Fibroblast of the conjunctiva (primary cell): ENCODE results near the gene PRRG1.
"Not testable (repeated sequence)": the region's sequence is repeated elsewhere in the genome, so short reads cannot be mapped to it uniquely, and the experiment has no call there.

Experiments
- DNase-seq: peaks from one replicate; pipeline ENCODE4 v3.0.0-alpha.2; 2010; ENCODE audit warnings: low read depth

PRRG1 gene

GRCh38 chrX:37472836-37473235 lies 123.7 kb downstream of the PRRG1 start:
- no peak for DNase-seq

GRCh38 chrX:37474478-37474877 lies 125.3 kb downstream of the PRRG1 start:
- DNase-seq, result no peak

GRCh38 chrX:37476571-37477170 lies 127.5 kb downstream of the PRRG1 start:
- DNase-seq, result no peak

GRCh38 chrX:37484335-37484734 lies 135.2 kb downstream of the PRRG1 start:
- not testable (repeated sequence) for DNase-seq

- DNase-seq, result no peak
Observed at GRCh38 chrX:37485429-37485828, 136.3 kb downstream of the PRRG1 start.

- no peak for DNase-seq
Observed at GRCh38 chrX:37487271-37487670, 138.1 kb downstream of the PRRG1 start.

GRCh38 chrX:37488323-37488722 lies 139.2 kb downstream of the PRRG1 start:
- DNase-seq, result no peak

GRCh38 chrX:37491686-37492085 lies 142.5 kb downstream of the PRRG1 start:
- DNase-seq, result no peak

- DNase-seq, result not testable (repeated sequence)
Observed at GRCh38 chrX:37495760-37496159, 146.6 kb downstream of the PRRG1 start.

GRCh38 chrX:37497126-37497525 lies 148.0 kb downstream of the PRRG1 start:
- not testable (repeated sequence) for DNase-seq

GRCh38 chrX:37498323-37498722 lies 149.2 kb downstream of the PRRG1 start:
- not testable (repeated sequence) for DNase-seq

- not testable (repeated sequence) for DNase-seq
Observed at GRCh38 chrX:37499649-37500048, 150.5 kb downstream of the PRRG1 start.

GRCh38 chrX:37504991-37505390 lies 155.8 kb downstream of the PRRG1 start:
- no peak for DNase-seq
